Endothelial cell of umbilical vein (primary cell): ENCODE measurements around the gene SOX8. TPM values are rescaled to one million over a fixed set of nuclear protein-coding genes. Genes with fewer than 3 reads are reported as not detected.

Experiments
- BruUV-seq: library from RNA; stranded (reverse); fragments of 400-500 nt; replicated peaks from 2 replicates; lab custom pipeline; 2021; lab: Mats Ljungman, UMichigan
- CTCF ChIA-PET: fragments of 300-600, 350-600 bp; sonication (Branson Sonifier 250); formaldehyde crosslinking; loops from one replicate; lab custom pipeline; 2021; ENCODE audit warnings: antibody characterized with exemption, inconsistent platforms; lab: Charles Lee
- POLR2A ChIA-PET: fragments of 300-600, 350-600 bp; sonication (Branson Sonifier 250); formaldehyde crosslinking; loops from one replicate; lab custom pipeline; 2021; ENCODE audit warnings: antibody characterized with exemption, inconsistent platforms; lab: Charles Lee
- DNase-seq: peaks from one replicate; pipeline ENCODE4 v3.0.0-alpha.2; 2011; ENCODE audit warnings: low read depth, low spot score
- FAIRE-seq: peaks from 2 replicates; lab custom pipeline; 2011; peaks lifted over from hg19 to GRCh38; lab: Jason Lieb, UNC
- H2AFZ ChIP-seq: 2 replicates; pipeline ENCODE4 v1.6.0; 2012; ENCODE audit warnings: low read depth, low read length, control low read depth, inconsistent platforms
- H3K27ac ChIP-seq: 2 replicates; pipeline ENCODE4 v1.5.1; 2011; ENCODE audit warnings: low read depth, mild to moderate bottlenecking, control low read depth, low read length, moderate library complexity; ENCODE audit not compliant: insufficient read depth
- H3K27me3 ChIP-seq, 2 experiments: 2 replicates each; pipeline versions ENCODE4 v1.6.0 to v1.6.1; 2011; ENCODE audit warnings: low read length in 2 of 2, mixed read lengths in 1 of 2; ENCODE audit not compliant: control insufficient read depth in 2 of 2, insufficient read depth in 2 of 2
- H3K36me3 ChIP-seq, 2 experiments: 2 replicates in 1 of 2; 3 replicates in 1 of 2; pipeline ENCODE4 v1.5.1; 2011; ENCODE audit warnings: low read length in 2 of 2, mild to moderate bottlenecking in 1 of 2, moderate library complexity in 1 of 2; ENCODE audit not compliant: control insufficient read depth in 2 of 2, insufficient read depth in 2 of 2; ENCODE audit errors: extremely low read depth in 1 of 2
- H3K4me1 ChIP-seq: 3 replicates; pipeline ENCODE4 v1.5.1; 2011; ENCODE audit warnings: mild to moderate bottlenecking, low read length; ENCODE audit not compliant: control insufficient read depth, insufficient read depth; ENCODE audit errors: extremely low read depth
- H3K4me2 ChIP-seq: 2 replicates; pipeline ENCODE4 v1.6.1; 2011; ENCODE audit warnings: low read length, control low read depth, mixed read lengths; ENCODE audit not compliant: insufficient read depth
- H3K4me3 ChIP-seq, 3 experiments: fragments of 200-600 bp in 1 of 3; sonication (generic), shearing (Covaris generic) in 1 of 3; replicated peaks in 1 of 3; 2 replicates each; pipeline ENCODE4 v1.5.1; 2011 to 2016; ENCODE audit warnings: control low read depth in 3 of 3, low read length in 3 of 3, mild to moderate bottlenecking in 2 of 3, inconsistent platforms in 1 of 3, low read depth in 1 of 3, moderate library complexity in 1 of 3; ENCODE audit not compliant: insufficient read depth in 1 of 3
- H3K79me2 ChIP-seq: 2 replicates; pipeline ENCODE4 v1.6.0; 2012; ENCODE audit warnings: low read length, inconsistent platforms; ENCODE audit not compliant: control insufficient read depth, insufficient read depth
- H3K9ac ChIP-seq: replicated peaks from 2 replicates; pipeline ENCODE3; 2011; ENCODE audit warnings: low read length, control low read depth; ENCODE audit not compliant: insufficient read depth; ENCODE audit errors: extremely low read depth
- H3K9me1 ChIP-seq: replicated peaks from 3 replicates; pipeline ENCODE4 v1.6.0; 2011; ENCODE audit warnings: mild to moderate bottlenecking, low read length; ENCODE audit not compliant: control insufficient read depth, insufficient read depth; ENCODE audit errors: extremely low read depth
- H3K9me3 ChIP-seq: replicated peaks from 2 replicates; pipeline ENCODE4 v1.5.1; 2012; ENCODE audit warnings: low read length, inconsistent platforms; ENCODE audit not compliant: control insufficient read depth, insufficient read depth
- H4K20me1 ChIP-seq: replicated peaks from 2 replicates; pipeline ENCODE3; 2011; ENCODE audit warnings: mild to moderate bottlenecking, low read length; ENCODE audit not compliant: control insufficient read depth, insufficient read depth; ENCODE audit errors: extremely low read depth
- EZH2 ChIP-seq: IDR thresholded peaks from 2 replicates; pipeline ENCODE4 v1.6.1; 2012; ENCODE audit warnings: borderline replicate concordance, low read depth, mild to moderate bottlenecking, moderate library complexity, low read length, inconsistent platforms; ENCODE audit not compliant: severe bottlenecking
- FOS ChIP-seq: IDR thresholded peaks from 2 replicates; pipeline ENCODE4 v1.6.1; 2011; ENCODE audit warnings: mild to moderate bottlenecking, low read length, moderate library complexity, borderline replicate concordance; ENCODE audit not compliant: insufficient read depth
- GATA2 ChIP-seq: IDR thresholded peaks from 2 replicates; pipeline ENCODE4 v1.7.0; 2011; ENCODE audit warnings: low read depth, mild to moderate bottlenecking, moderate library complexity, mixed read lengths, low read length; ENCODE audit not compliant: insufficient read length, insufficient read depth
- JUN ChIP-seq: IDR thresholded peaks from 2 replicates; pipeline ENCODE4 v1.6.1; 2011; ENCODE audit warnings: borderline replicate concordance, low read depth; ENCODE audit not compliant: insufficient read length, insufficient read depth
- MYC ChIP-seq: IDR thresholded peaks from one replicate; pipeline ENCODE4 v1.6.1; 2011; ENCODE audit warnings: mild to moderate bottlenecking, low read depth, low read length
- POLR2A ChIP-seq: IDR thresholded peaks from 2 replicates; pipeline ENCODE4 v1.6.1; 2012; ENCODE audit warnings: low read depth, mild to moderate bottlenecking, control low read depth, low read length
- POLR2AphosphoS5 ChIP-seq: IDR thresholded peaks from 2 replicates; pipeline ENCODE4 v1.6.1; 2012; ENCODE audit warnings: low read depth, mild to moderate bottlenecking, control low read depth, low read length, moderate library complexity; ENCODE audit not compliant: insufficient read depth
- dilution Hi-C: fragments of 300-500 bp; cut with MboI; formaldehyde crosslinking; loops from one replicate; pipeline ENCODE4 v1.15.0; 2019; ENCODE audit warnings: low sequenced_read_pairs; ENCODE audit not compliant: extremely low pct_ligation_motif_present
- intact Hi-C: fragments of 100-400 bp; cut with micrococcal nuclease; formaldehyde crosslinking; loops from one replicate; pipeline ENCODE4 v1.10.0; 2022
- polyA plus RNA-seq, 4 experiments: library from polyadenylated mRNA; depleted of rRNA in 3 of 4; stranded (reverse) in 3 of 4; unstranded in 1 of 4; fragments of >200 nt; gene quantifications; 2 replicates each; pipeline versions ENCODE4 v1.2.1 to v1.2.3, GENCODE V29; 2011 to 2012; ENCODE audit warnings: missing spikeins in 1 of 4
- total RNA-seq: library from RNA; stranded (reverse); gene quantifications from 2 replicates; pipeline ENCODE4 v1.2.3, GENCODE V29; 2021
- TF ChIP-seq, protein P1 (sequence below), 2 donors: IDR thresholded peaks; 1 replicate in 1 of 2; 2 replicates in 1 of 2; pipeline ENCODE4 v1.5.1; 2011; ENCODE audit warnings: low read length in 2 of 2, mild to moderate bottlenecking in 2 of 2, moderate library complexity in 2 of 2, control low read depth in 1 of 2, inconsistent platforms in 1 of 2, low read depth in 1 of 2; ENCODE audit not compliant: insufficient read depth in 1 of 2; ENCODE audit errors: extremely low read depth in 1 of 2
- TF ChIP-seq, protein P2 (sequence below): IDR thresholded peaks from 2 replicates; pipeline ENCODE4 v1.6.1; 2011; ENCODE audit not compliant: insufficient read depth, insufficient read length

The SOX8 gene
- total and polyA plus RNA-seq, 2 donors (not counting 3 experiments of a cell fraction or from before 2014, with no cell fraction given), result 0.52 to 0.53 TPM

DNA sequence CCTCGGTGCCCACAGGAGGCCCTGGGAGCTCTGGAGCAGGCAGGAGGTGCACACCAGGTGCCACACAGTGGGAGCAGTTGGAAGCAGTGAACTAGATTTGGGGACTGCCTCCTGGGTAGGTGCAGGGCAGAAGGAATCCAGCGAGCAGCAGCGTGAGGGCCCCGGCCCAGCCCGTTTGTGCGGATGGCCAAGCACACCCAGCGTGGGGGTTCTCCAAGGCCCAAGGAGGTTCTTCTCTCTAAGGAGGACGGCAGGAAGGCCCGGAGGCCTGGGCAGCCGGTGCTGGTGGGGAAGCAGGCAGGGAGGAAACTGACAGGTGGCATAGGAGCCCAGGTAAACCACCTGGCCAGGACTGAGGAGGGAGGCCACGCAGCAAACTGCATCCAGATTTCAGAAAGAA, 17.0 kb downstream of the SOX8 start:
- FAIRE-seq (no peak), DNase-seq (no peak)
- CTCF ChIA-PET, result interaction anchor here (4.8 kb wide), 1 partner anchor 58 kb away, joined by 22 read pairs; no protein-coding TSS in a partner anchor
- Histone ChIP-seq H3K27ac (no peak overlapping the region), H3K4me2 (no peak overlapping the region), H3K4me3 (no peak overlapping the region), H3K27me3 (no peaks in the 10 kb centered on the region), H3K9me3 (no peaks in the 10 kb centered on the region), H3K9me1 (no peaks in the 10 kb centered on the region), H3K79me2 (no peaks in the 10 kb centered on the region), H3K9ac (no peak overlapping the region), H3K36me3 (no peaks in the 10 kb centered on the region), H2AFZ (no peak overlapping the region), H3K4me1 (peaks cover 24% of the 10 kb centered on the region), H4K20me1 (no peaks in the 10 kb centered on the region)
- POLR2A ChIA-PET, result no interaction called here
- dilution Hi-C loops, result no loop called here
- intact Hi-C loops, result no loop called here
- no TSS peak for BruUV-seq
- TF ChIP-seq POLR2AphosphoS5 (no peak), GATA2 (no peak), FOS (no peak), EZH2 (no peak), JUN (no peak), POLR2A (no peak), MYC (no peak)
- TF ChIP-seq, protein P1, sequence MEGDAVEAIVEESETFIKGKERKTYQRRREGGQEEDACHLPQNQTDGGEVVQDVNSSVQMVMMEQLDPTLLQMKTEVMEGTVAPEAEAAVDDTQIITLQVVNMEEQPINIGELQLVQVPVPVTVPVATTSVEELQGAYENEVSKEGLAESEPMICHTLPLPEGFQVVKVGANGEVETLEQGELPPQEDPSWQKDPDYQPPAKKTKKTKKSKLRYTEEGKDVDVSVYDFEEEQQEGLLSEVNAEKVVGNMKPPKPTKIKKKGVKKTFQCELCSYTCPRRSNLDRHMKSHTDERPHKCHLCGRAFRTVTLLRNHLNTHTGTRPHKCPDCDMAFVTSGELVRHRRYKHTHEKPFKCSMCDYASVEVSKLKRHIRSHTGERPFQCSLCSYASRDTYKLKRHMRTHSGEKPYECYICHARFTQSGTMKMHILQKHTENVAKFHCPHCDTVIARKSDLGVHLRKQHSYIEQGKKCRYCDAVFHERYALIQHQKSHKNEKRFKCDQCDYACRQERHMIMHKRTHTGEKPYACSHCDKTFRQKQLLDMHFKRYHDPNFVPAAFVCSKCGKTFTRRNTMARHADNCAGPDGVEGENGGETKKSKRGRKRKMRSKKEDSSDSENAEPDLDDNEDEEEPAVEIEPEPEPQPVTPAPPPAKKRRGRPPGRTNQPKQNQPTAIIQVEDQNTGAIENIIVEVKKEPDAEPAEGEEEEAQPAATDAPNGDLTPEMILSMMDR (IDR thresholded peaks at IDR 0.05; ENCODE audit: extremely low read depth in 1 of 2, insufficient read depth in 1 of 2, low read depth in 1 of 2, low read length in 2 of 2), result no peak
- TF ChIP-seq, protein P2, sequence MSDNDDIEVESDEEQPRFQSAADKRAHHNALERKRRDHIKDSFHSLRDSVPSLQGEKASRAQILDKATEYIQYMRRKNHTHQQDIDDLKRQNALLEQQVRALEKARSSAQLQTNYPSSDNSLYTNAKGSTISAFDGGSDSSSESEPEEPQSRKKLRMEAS, result no peak
